Kidney (tissue), 14 donors: Measurements from ENCODE around the gene FOXP2. TPM values are rescaled to one million over a fixed set of nuclear protein-coding genes. Genes with fewer than 3 reads are reported as not detected.

Source experiments
- DNase-seq, 5 donors: peaks; one replicate each; pipeline ENCODE4 v3.0.0-alpha.2; 2013 to 2020
- FAIRE-seq: peaks from 2 replicates; lab custom pipeline; 2012; peaks lifted over from hg19 to GRCh38; lab: Jason Lieb, UNC
- H3K27ac ChIP-seq, 2 donors: one replicate each; pipeline ENCODE4 v1.7.0; 2013; ENCODE audit warnings: low read depth in 2 of 2, low read length in 2 of 2, inconsistent platforms in 1 of 2
- H3K27me3 ChIP-seq: one replicate; pipeline ENCODE4 v1.7.1; 2013; ENCODE audit warnings: low read length, inconsistent platforms; ENCODE audit not compliant: control insufficient read depth, insufficient read depth
- H3K36me3 ChIP-seq, 3 donors: one replicate each; pipeline versions ENCODE4 v1.7.0 to v1.7.1; 2013; ENCODE audit warnings: low read length in 3 of 3, control low read depth in 1 of 3, inconsistent platforms in 1 of 3; ENCODE audit not compliant: insufficient read depth in 3 of 3, control insufficient read depth in 2 of 3
- H3K4me1 ChIP-seq, 3 donors: one replicate each; pipeline versions ENCODE4 v1.7.0 to v1.7.1; 2013; ENCODE audit warnings: low read length in 3 of 3, inconsistent platforms in 1 of 3, low read depth in 1 of 3; ENCODE audit not compliant: control insufficient read depth in 2 of 3, insufficient read depth in 2 of 3
- H3K4me3 ChIP-seq, 3 donors: one replicate each; pipeline versions ENCODE4 v1.7.0 to v1.8.1; 2013; ENCODE audit warnings: low read length in 3 of 3, control low read depth in 1 of 3, inconsistent platforms in 1 of 3
- H3K9ac ChIP-seq, 3 donors: one replicate each; pipeline versions ENCODE4 v1.7.0 to v1.7.1; 2013; ENCODE audit warnings: low read length in 3 of 3, control low read depth in 1 of 3, inconsistent platforms in 1 of 3
- H3K9me3 ChIP-seq, 3 donors: one replicate each; pipeline versions ENCODE4 v1.7.0 to v1.7.1; 2013; ENCODE audit warnings: low read length in 3 of 3, control low read depth in 1 of 3, inconsistent platforms in 1 of 3; ENCODE audit not compliant: control insufficient read depth in 2 of 3, insufficient read depth in 1 of 3
- CTCF ChIP-seq: IDR thresholded peaks from 3 replicates; pipeline ENCODE4 v1.5.1; 2012; ENCODE audit warnings: mild to moderate bottlenecking, moderate library complexity, borderline replicate concordance; ENCODE audit not compliant: insufficient read depth; ENCODE audit errors: extremely low read depth
- intact Hi-C: fragments of 100-400 bp; cut with DNase I; formaldehyde crosslinking; loops from one replicate; pipeline ENCODE4 v1.11.1; 2022
- polyA plus RNA-seq: library from polyadenylated mRNA; stranded (reverse); fragments of 350-450 nt; fragmentation: Illumina TruSeq; extraction: RNeasy Lipid Tissue Mini Kit (QIAGEN cat#74804); gene quantifications from one replicate; pipeline ENCODE4 v1.2.3, GENCODE V29; 2014; ENCODE audit warnings: low read depth, low replicate concordance; ENCODE audit not compliant: insufficient read depth
- total RNA-seq: library from RNA; stranded (reverse); fragmentation: NEBNext Ultra II Directional; extraction: Animal tissue kit (Norgen Biotek cat#: 25700); gene quantifications from one replicate; pipeline ENCODE4 v1.2.1, GENCODE V29; 2021
- donor health status: control.
- donor health status: control.
- donor health status: control.
- donor health status: control.
- donor health status: control.
- donor health status: DM: yes; HTN: yes; CAD: no.
- donor health status: Normal renal cell carcinoma (clear cell type).

FOXP2 gene
- total and polyA plus RNA-seq, 2 donors from 2014 or later: 0.69 to 8.0 TPM

- H3K27me3 ChIP-seq: no peaks in the 10 kb centered on the region
- intact Hi-C loops: no loop called here
- DNase-seq (no peak), FAIRE-seq (no peak)
- no peak overlapping the region for H3K9ac ChIP-seq
- no peaks in the 10 kb centered on the region for H3K36me3 ChIP-seq
- no peak overlapping the region for H3K4me3 ChIP-seq
- no peak for TF ChIP-seq CTCF
- no peak overlapping the region for H3K27ac ChIP-seq
- H3K9me3 ChIP-seq: no peaks in the 10 kb centered on the region
- H3K4me1 ChIP-seq: no peaks in the 10 kb centered on the region
Observed at GRCh38 chr7:114548081-114548980, 133.7 kb downstream of the FOXP2 start.

DNA sequence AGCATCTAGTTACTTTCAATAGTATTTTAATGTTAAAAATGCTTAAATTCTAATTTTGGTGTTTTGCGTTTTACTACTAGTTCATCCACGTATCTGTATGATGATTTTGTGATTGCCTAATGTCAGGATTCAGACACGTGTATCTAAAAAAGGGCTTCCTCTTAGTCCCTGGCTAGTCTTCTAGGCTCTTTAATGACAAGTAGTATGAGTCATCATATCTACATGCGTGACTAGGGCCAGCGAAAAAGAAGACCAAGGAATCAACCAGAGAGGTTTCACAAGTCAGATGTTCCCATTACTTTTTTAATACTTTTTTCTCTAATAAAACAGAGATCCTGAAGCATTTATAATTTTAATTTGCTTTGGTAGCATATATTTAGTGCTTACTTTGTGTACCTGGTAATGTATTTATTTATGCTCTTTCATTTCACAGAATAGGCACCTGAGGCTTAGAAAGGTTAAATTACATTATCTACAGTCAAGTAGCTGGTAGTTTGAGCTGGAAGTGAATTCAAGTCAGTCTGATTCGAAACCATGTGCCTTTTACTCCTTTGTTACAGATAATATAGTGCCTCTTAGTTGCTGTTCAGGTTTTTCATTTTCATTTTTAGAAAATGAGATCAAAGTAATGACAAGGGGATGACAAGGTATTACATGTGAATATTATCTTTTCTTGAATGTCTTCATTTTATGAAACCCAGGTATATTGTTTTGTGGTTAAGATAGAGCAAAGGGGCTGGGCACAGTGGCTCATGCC, 140.3 kb downstream of the FOXP2 start:
- no peak for FAIRE-seq
- no peak overlapping the region for H3K27ac ChIP-seq
- intact Hi-C loops: no loop called here
- H3K9me3 ChIP-seq: no peaks in the 10 kb centered on the region
- no peaks in the 10 kb centered on the region for H3K36me3 ChIP-seq
- no peak overlapping the region for H3K9ac ChIP-seq
- no peaks in the 10 kb centered on the region for H3K27me3 ChIP-seq
- TF ChIP-seq CTCF: no peak
- DNase-seq: no peak
- H3K4me3 ChIP-seq: no peak overlapping the region
- no peaks in the 10 kb centered on the region for H3K4me1 ChIP-seq

- H3K36me3 ChIP-seq: no peaks in the 10 kb centered on the region
- DNase-seq (no peak), FAIRE-seq (no peak)
- no peak overlapping the region for H3K9ac ChIP-seq
- TF ChIP-seq CTCF: no peak
- H3K27me3 ChIP-seq: no peaks in the 10 kb centered on the region
- intact Hi-C loops: no loop called here
- no peak overlapping the region for H3K27ac ChIP-seq
- H3K9me3 ChIP-seq: no peaks in the 10 kb centered on the region
- H3K4me1 ChIP-seq: no peaks in the 10 kb centered on the region
- no peak overlapping the region for H3K4me3 ChIP-seq
Observed at GRCh38 chr7:114567416-114567815, 152.8 kb downstream of the FOXP2 start.
